ENCODE measurements around the gene ZNF24. TPM values are rescaled to one million over a fixed set of nuclear protein-coding genes. Genes with fewer than 3 reads are reported as not detected.
A peak's percentile ranks its signal among the peaks of the same experiment; 100 is the strongest.

Gene ZNF24
- total and polyA plus RNA-seq, 11 donors = 11.5 to 53.3 (median 45.1) TPM

GRCh38 chr18:35390951-35391700 is 46.9 kb upstream of the ZNF24 start:
- 26 to 79% (median 63%) methylated on average over 3 of the region's 3 CpGs for WGBS, 4 donors
- Histone ChIP-seq H3K9me3 (peaks cover 0 to 6% (median 0%) of the 10 kb centered on the region in 12 donors), H3K27me3 (peaks cover 0 to 3% (median 0%) of the 10 kb centered on the region in 9 donors), H3K4me3 (no peak overlapping the region), H3K36me3 (no peaks in the 10 kb centered on the region), H3K4me1 (peaks cover 0 to 5% (median 0%) of the 10 kb centered on the region in 12 donors), H3K27ac (no peak overlapping the region)
- intact Hi-C loops (cut with DNase I) = loop anchor here in 2 of 10 donors (10.0 kb wide), 2 partner anchors 544 to 554 kb away; no protein-coding TSS in a partner anchor
- no peak for ATAC-seq
- TF ChIP-seq POLR2A (IDR thresholded peaks at IDR 0.05) (no peak), CTCF (IDR thresholded peaks at IDR 0.05) (no peak)
- no peak for DNase-seq

GRCh38 chr18:35389095-35389618 is 44.9 kb upstream of the ZNF24 start:
- WGBS, 4 donors = 32 to 55% (median 44%) methylated on average over 5 of the region's 5 CpGs
- peak in 3 of 4 donors; percentile 66 to 85 (median 80) for ATAC-seq
- intact Hi-C loops (cut with DNase I) = loop anchor here in 6 of 10 donors (5.0 to 10.0 kb wide), 6 partner anchors 196 to 896 kb away; partner anchors contain the start of gene GALNT1 (in 1 of the 6)
- TF ChIP-seq CTCF (IDR thresholded peaks at IDR 0.05) = no peak
- TF ChIP-seq POLR2A (IDR thresholded peaks at IDR 0.05) = no peak
- H3K4me3 ChIP-seq = peak overlapping the region in 3 of 12 donors; percentile 12 to 27 (median 17)
- H3K36me3 ChIP-seq = no peaks in the 10 kb centered on the region
- H3K27ac ChIP-seq = peak overlapping the region in 9 of 12 donors; percentile 0 to 77 (median 23)
- H3K9me3 ChIP-seq = peaks cover 0 to 6% (median 0%) of the 10 kb centered on the region in 12 donors
- H3K4me1 ChIP-seq = peaks cover 0 to 5% (median 0%) of the 10 kb centered on the region in 12 donors
- peak in 1 of 5 donors; percentile 37 for DNase-seq
- H3K27me3 ChIP-seq = peaks cover 0 to 3% (median 0%) of the 10 kb centered on the region in 9 donors

GRCh38 chr18:35387152-35387571 is 42.9 kb upstream of the ZNF24 start:
- TF ChIP-seq POLR2A (IDR thresholded peaks at IDR 0.05) (no peak), CTCF (IDR thresholded peaks at IDR 0.05) (no peak)
- H3K4me3 ChIP-seq = no peak overlapping the region
- peak overlapping the region in 1 of 12 donors; percentile 16 for H3K27ac ChIP-seq
- ATAC-seq = peak in 1 of 4 donors; percentile 20
- H3K36me3 ChIP-seq = no peaks in the 10 kb centered on the region
- peak in 1 of 5 donors; percentile 17 for DNase-seq
- peaks cover 0 to 5% (median 0%) of the 10 kb centered on the region in 12 donors for H3K9me3 ChIP-seq
- H3K4me1 ChIP-seq = peaks cover 0 to 5% (median 0%) of the 10 kb centered on the region in 12 donors
- 62 to 79% (median 65%) methylated on average over 3 of the region's 3 CpGs for WGBS, 4 donors
- intact Hi-C loops (cut with DNase I) = loop anchor here in 6 of 10 donors (5.0 to 10.0 kb wide), 6 partner anchors 198 to 898 kb away; partner anchors contain the start of gene GALNT1 (in 1 of the 6)
- peaks cover 0 to 3% (median 0%) of the 10 kb centered on the region in 9 donors for H3K27me3 ChIP-seq
